Keratinocyte (primary cell): Measurements from ENCODE around the gene FARP1.

Experiments used
- EZH2 ChIP-seq: IDR thresholded peaks from one replicate; pipeline ENCODE4 v1.6.1; 2012; ENCODE audit warnings: inconsistent platforms, mild to moderate bottlenecking, low read length, moderate library complexity
- TF ChIP-seq, protein P1 (sequence below), 3 experiments: IDR thresholded peaks in 1 of 3; conservative IDR thresholded peaks in 1 of 3; optimal IDR thresholded peaks in 1 of 3; 2 replicates in 2 of 3; 3 replicates in 1 of 3; pipeline versions ENCODE3 to v1.5.1; 2011; ENCODE audit warnings: low read length in 3 of 3, mild to moderate bottlenecking in 3 of 3, moderate library complexity in 2 of 3, control low read depth in 1 of 3, inconsistent platforms in 1 of 3; ENCODE audit not compliant: insufficient read depth in 2 of 3; ENCODE audit errors: extremely low read depth in 1 of 3

DNA sequence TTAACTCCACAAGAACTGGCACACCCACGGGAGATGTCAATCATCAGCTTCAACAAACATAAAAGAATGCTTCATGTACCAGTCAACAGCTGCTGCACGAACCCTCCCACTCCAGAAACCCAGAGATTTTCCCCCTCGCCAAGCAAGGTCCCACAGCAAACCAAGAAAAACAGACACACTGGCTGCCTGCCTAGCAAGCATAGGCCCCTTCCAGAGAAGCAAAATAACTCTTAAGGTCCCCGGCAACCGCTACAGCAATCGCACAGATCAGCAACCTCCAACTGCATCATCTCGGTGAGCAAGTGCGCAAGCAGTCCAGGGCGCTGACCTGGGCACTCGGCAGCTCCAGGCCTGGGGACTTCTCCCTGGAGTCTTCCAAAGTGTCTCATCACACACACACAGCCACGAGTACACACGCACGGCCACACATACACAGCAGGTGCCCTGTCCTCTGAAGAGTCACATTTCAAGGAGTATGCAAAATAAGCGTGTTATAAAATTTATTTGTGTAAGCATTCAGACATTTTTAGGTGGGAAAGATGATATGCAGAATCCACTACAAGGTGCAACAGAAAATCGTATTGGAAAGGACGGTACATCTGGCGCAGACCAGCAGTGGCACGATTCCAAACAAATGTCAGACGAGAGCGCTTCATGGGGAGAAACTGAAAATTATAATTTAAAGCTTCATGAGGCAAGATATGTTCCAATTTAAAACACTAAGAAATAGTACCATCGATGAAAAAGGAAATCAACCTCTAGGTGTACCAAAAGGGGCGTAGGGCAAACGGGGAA lies 309.0 kb downstream of the FARP1 start:
- TF ChIP-seq, protein P1, sequence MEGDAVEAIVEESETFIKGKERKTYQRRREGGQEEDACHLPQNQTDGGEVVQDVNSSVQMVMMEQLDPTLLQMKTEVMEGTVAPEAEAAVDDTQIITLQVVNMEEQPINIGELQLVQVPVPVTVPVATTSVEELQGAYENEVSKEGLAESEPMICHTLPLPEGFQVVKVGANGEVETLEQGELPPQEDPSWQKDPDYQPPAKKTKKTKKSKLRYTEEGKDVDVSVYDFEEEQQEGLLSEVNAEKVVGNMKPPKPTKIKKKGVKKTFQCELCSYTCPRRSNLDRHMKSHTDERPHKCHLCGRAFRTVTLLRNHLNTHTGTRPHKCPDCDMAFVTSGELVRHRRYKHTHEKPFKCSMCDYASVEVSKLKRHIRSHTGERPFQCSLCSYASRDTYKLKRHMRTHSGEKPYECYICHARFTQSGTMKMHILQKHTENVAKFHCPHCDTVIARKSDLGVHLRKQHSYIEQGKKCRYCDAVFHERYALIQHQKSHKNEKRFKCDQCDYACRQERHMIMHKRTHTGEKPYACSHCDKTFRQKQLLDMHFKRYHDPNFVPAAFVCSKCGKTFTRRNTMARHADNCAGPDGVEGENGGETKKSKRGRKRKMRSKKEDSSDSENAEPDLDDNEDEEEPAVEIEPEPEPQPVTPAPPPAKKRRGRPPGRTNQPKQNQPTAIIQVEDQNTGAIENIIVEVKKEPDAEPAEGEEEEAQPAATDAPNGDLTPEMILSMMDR (optimal IDR thresholded peaks at IDR 0.05 in 1 of 3, IDR thresholded peaks at IDR 0.05 in 1 of 3, conservative IDR thresholded peaks at IDR 0.05 in 1 of 3; ENCODE audit: extremely low read depth in 1 of 3, insufficient read depth in 2 of 3, low read length in 3 of 3), result no peak
- no peak for TF ChIP-seq EZH2
